ENCODE results near the gene HHIP.

Gene HHIP

GRCh38 chr4:144705601-144706590 is 59.9 kb downstream of the HHIP start:
- DNase-seq (ENCODE audit: low read depth), result no peak

GRCh38 chr4:144709159-144709558 is 63.2 kb downstream of the HHIP start:
- no peak for DNase-seq (ENCODE audit: low read depth)

GRCh38 chr4:144709793-144710525 is 64.0 kb downstream of the HHIP start:
- no peak for DNase-seq (ENCODE audit: low read depth)

GRCh38 chr4:144710526-144710912 is 64.6 kb downstream of the HHIP start:
- no peak for DNase-seq (ENCODE audit: low read depth)

GRCh38 chr4:144711700-144712456 is 65.9 kb downstream of the HHIP start:
- DNase-seq (ENCODE audit: low read depth), result no peak

GRCh38 chr4:144712775-144713174 is 66.8 kb downstream of the HHIP start:
- no peak for DNase-seq (ENCODE audit: low read depth)

GRCh38 chr4:144714166-144714565 is 68.2 kb downstream of the HHIP start:
- no peak for DNase-seq (ENCODE audit: low read depth)

GRCh38 chr4:144715230-144715629 is 69.3 kb downstream of the HHIP start:
- no peak for DNase-seq (ENCODE audit: low read depth)

- no peak for DNase-seq (ENCODE audit: low read depth)
Measured at GRCh38 chr4:144716778-144717177, 70.8 kb downstream of the HHIP start.

- no peak for DNase-seq (ENCODE audit: low read depth)
Measured at GRCh38 chr4:144718958-144719512, 73.1 kb downstream of the HHIP start.

- DNase-seq (ENCODE audit: low read depth), result no peak
Measured at GRCh38 chr4:144720491-144720890, 74.5 kb downstream of the HHIP start.

GRCh38 chr4:144721994-144722393 is 76.0 kb downstream of the HHIP start:
- no peak for DNase-seq (ENCODE audit: low read depth)

- no peak for DNase-seq (ENCODE audit: low read depth)
Measured at GRCh38 chr4:144723471-144723870, 77.5 kb downstream of the HHIP start.

GRCh38 chr4:144729175-144729574 is 83.2 kb downstream of the HHIP start:
- no peak for DNase-seq (ENCODE audit: low read depth)

GRCh38 chr4:144732584-144733428 is 86.8 kb downstream of the HHIP start:
- DNase-seq (ENCODE audit: low read depth), result no peak

- DNase-seq (ENCODE audit: low read depth), result no peak
Measured at GRCh38 chr4:144733566-144733965, 87.6 kb downstream of the HHIP start.

GRCh38 chr4:144734522-144734921 is 88.6 kb downstream of the HHIP start:
- no peak for DNase-seq (ENCODE audit: low read depth)

GRCh38 chr4:144738649-144739048 is 92.7 kb downstream of the HHIP start:
- DNase-seq (ENCODE audit: low read depth), result no peak

- DNase-seq (ENCODE audit: low read depth), result no peak
Measured at GRCh38 chr4:144739511-144740033, 93.6 kb downstream of the HHIP start.

- no peak for DNase-seq (ENCODE audit: low read depth)
Measured at GRCh38 chr4:144740316-144740715, 94.4 kb downstream of the HHIP start.

All from T follicular helper cell (primary cell).